ENCODE data around the gene NDUFA6.

NDUFA6 gene

GRCh38 chr22:42056757-42057511 lies 33.6 kb downstream of the NDUFA6 start:
- TF ChIP-seq ZNF394 (tag by site-specific recombination; IDR thresholded peaks at IDR 0.05; ENCODE audit: borderline replicate concordance) (no peak), ZNF350 (tag by site-specific recombination; IDR thresholded peaks at IDR 0.05) (no peak), FEZF1 (tag by site-specific recombination; IDR thresholded peaks at IDR 0.05) (no peak), ZNF585B (tag by site-specific recombination; IDR thresholded peaks at IDR 0.05) (no peak), ZNF48 (tag by site-specific recombination; IDR thresholded peaks at IDR 0.05) (no peak), ZNF645 (tag by site-specific recombination; IDR thresholded peaks at IDR 0.05) (no peak), SETDB1 (IDR thresholded peaks at IDR 0.05; ENCODE audit: insufficient read length, low read length) (peak; percentile 95)
- ChIA-PET CTCF (interaction anchor here (0.6 kb wide), 1 partner anchor 13 kb away, joined by 3 read pairs; no protein-coding TSS in a partner anchor), POLR2A (interaction anchor here (0.7 kb wide), 1 partner anchor 14 kb away, joined by 3 read pairs; no protein-coding TSS in a partner anchor)
- no peak overlapping the region for H3K4me3 ChIP-seq (ENCODE audit: low read depth, low read length)
- peaks cover 0 to 39% of the 10 kb centered on the region in 2 experiments; a peak in 2 of 3 replicates for H3K36me3 ChIP-seq (ENCODE audit: control insufficient read depth in 2 of 2, insufficient read depth in 1 of 2, low read length in 2 of 2)
- H3K27ac ChIP-seq (ENCODE audit: extremely low read depth, low read depth, low read length): no peak overlapping the region
- H3K9me3 ChIP-seq (ENCODE audit: control insufficient read depth, insufficient read depth, low read depth, low read length): no peaks in the 10 kb centered on the region
- no peaks in the 10 kb centered on the region for H3K4me1 ChIP-seq (ENCODE audit: control insufficient read depth, insufficient read depth, low read length)

- no peaks in the 10 kb centered on the region for H3K4me1 ChIP-seq (ENCODE audit: control insufficient read depth, insufficient read depth, low read length)
- no peaks in the 10 kb centered on the region for H3K36me3 ChIP-seq (ENCODE audit: control insufficient read depth in 2 of 2, insufficient read depth in 1 of 2, low read length in 2 of 2)
- H3K27ac ChIP-seq (ENCODE audit: extremely low read depth, low read depth, low read length): no peak overlapping the region
- H3K4me3 ChIP-seq (ENCODE audit: low read depth, low read length): no peak overlapping the region
- TF ChIP-seq ZNF600 (tag by site-specific recombination; IDR thresholded peaks at IDR 0.05) (peak; percentile 25; the same call in 1 of the 2 replicates), PRDM10 (tag by site-specific recombination; IDR thresholded peaks at IDR 0.05) (no peak)
- CTCF ChIA-PET: no interaction called here
- POLR2A ChIA-PET: no interaction called here
- no peaks in the 10 kb centered on the region for H3K9me3 ChIP-seq (ENCODE audit: control insufficient read depth, insufficient read depth, low read depth, low read length)
These were observed 37.8 kb downstream of the NDUFA6 start for GRCh38 chr22:42052765-42053164.

- TF ChIP-seq ZNF585B (tag by site-specific recombination; IDR thresholded peaks at IDR 0.05) (0 out of 2 replicates have a peak, but pooled peaks have one; percentile 44), ZNF549 (tag by site-specific recombination; IDR thresholded peaks at IDR 0.05) (no peak)
- ChIA-PET CTCF (no interaction called here), POLR2A (no interaction called here)
- Histone ChIP-seq H3K36me3 (ENCODE audit: control insufficient read depth in 2 of 2, insufficient read depth in 1 of 2, low read length in 2 of 2) (no peaks in the 10 kb centered on the region), H3K4me1 (ENCODE audit: control insufficient read depth, insufficient read depth, low read length) (no peaks in the 10 kb centered on the region), H3K9me3 (ENCODE audit: control insufficient read depth, insufficient read depth, low read depth, low read length) (no peaks in the 10 kb centered on the region), H3K4me3 (ENCODE audit: low read depth, low read length) (no peak overlapping the region), H3K27ac (ENCODE audit: extremely low read depth, low read depth, low read length) (no peak overlapping the region)
These were observed 39.9 kb downstream of the NDUFA6 start for GRCh38 chr22:42050641-42051180.

GRCh38 chr22:42041784-42042183 lies 48.8 kb downstream of the NDUFA6 start:
- POLR2A ChIA-PET: no interaction called here
- Histone ChIP-seq H3K27ac (ENCODE audit: extremely low read depth, low read depth, low read length) (no peak overlapping the region), H3K4me1 (ENCODE audit: control insufficient read depth, insufficient read depth, low read length) (no peaks in the 10 kb centered on the region), H3K9me3 (ENCODE audit: control insufficient read depth, insufficient read depth, low read depth, low read length) (no peaks in the 10 kb centered on the region), H3K4me3 (ENCODE audit: low read depth, low read length) (no peak overlapping the region), H3K36me3 (ENCODE audit: control insufficient read depth in 2 of 2, insufficient read depth in 1 of 2, low read length in 2 of 2) (no peaks in the 10 kb centered on the region)
- CTCF ChIA-PET: no interaction called here
- TF ChIP-seq ZNF629 (tag by site-specific recombination; IDR thresholded peaks at IDR 0.05): no peak
- no peak for TF ChIP-seq HOXC10 (CRISPR knock-in tag; IDR thresholded peaks at IDR 0.05)
- TF ChIP-seq ZNF175 (tag by site-specific recombination; IDR thresholded peaks at IDR 0.05): no peak
- TF ChIP-seq ZNF530 (tag by site-specific recombination; IDR thresholded peaks at IDR 0.05; ENCODE audit: low read depth): no peak
- TF ChIP-seq ZNF549 (tag by site-specific recombination; IDR thresholded peaks at IDR 0.05): 0 out of 2 replicates have a peak, but pooled peaks have one; percentile 18
- no peak for TF ChIP-seq ZNF704 (tag by site-specific recombination; IDR thresholded peaks at IDR 0.05)
- no peak for TF ChIP-seq GLI4 (tag by site-specific recombination; IDR thresholded peaks at IDR 0.05)
- TF ChIP-seq HOXD13 (CRISPR knock-in tag; IDR thresholded peaks at IDR 0.05; ENCODE audit: borderline replicate concordance): no peak
- no peak for TF ChIP-seq ZNF169 (tag by site-specific recombination; IDR thresholded peaks at IDR 0.05)
- peak; percentile 90 for TF ChIP-seq ZNF791 (tag by site-specific recombination; IDR thresholded peaks at IDR 0.05)
- no peak for TF ChIP-seq ZNF777 (tag by site-specific recombination; IDR thresholded peaks at IDR 0.05; ENCODE audit: borderline replicate concordance)
- no peak for TF ChIP-seq ZNF121 (tag by site-specific recombination; IDR thresholded peaks at IDR 0.05)
